Right lobe of liver (tissue), 6 donors: Measurements from ENCODE around the gene C10orf88. TPM values are rescaled to one million over a fixed set of nuclear protein-coding genes. Genes with fewer than 3 reads are reported as not detected.

Experiments
- ATAC-seq, 4 donors: fragments of 200-7000 bp; cut with Tn5 transposase; one replicate each; pipeline ENCODE4 v1.9.1; 2020; ENCODE audit warnings: mild to moderate bottlenecking in 4 of 4, moderate library complexity in 4 of 4
- DNase-seq, 3 donors: peaks; one replicate each; pipeline ENCODE4 v3.0.0-alpha.2; 2020
- H3K27ac ChIP-seq, 3 donors: fragments of 200-600 bp; one replicate each; pipeline ENCODE4 v1.8.0; 2022
- H3K27me3 ChIP-seq, 2 donors: fragments of 200-600 bp; one replicate each; pipeline ENCODE4 v1.8.0; 2022
- H3K36me3 ChIP-seq, 4 donors: fragments of 200-600 bp; sonication (generic) in 1 of 4; one replicate each; pipeline versions ENCODE4 v1.5.1 to v1.8.0; 2017 to 2022; ENCODE audit warnings: control low read depth in 1 of 4
- H3K4me1 ChIP-seq, 4 donors: fragments of 200-600 bp; sonication (generic) in 1 of 4; one replicate each; pipeline versions ENCODE4 v1.5.1 to v1.8.0; 2017 to 2022; ENCODE audit warnings: control low read depth in 1 of 4
- H3K4me3 ChIP-seq, 3 donors: fragments of 200-600 bp; one replicate each; pipeline ENCODE4 v1.8.0; 2022
- H3K9me3 ChIP-seq, 4 donors: fragments of 200-600 bp; sonication (generic) in 1 of 4; one replicate each; pipeline versions ENCODE4 v1.5.1 to v1.8.0; 2017 to 2022; ENCODE audit warnings: control low read depth in 1 of 4
- CTCF ChIP-seq, 4 donors: fragments of 200-600 bp in 3 of 4; fragments of 450-650 bp in 1 of 4; IDR thresholded peaks; one replicate each; pipeline versions ENCODE4 v1.5.1 to v1.8.0; 2016 to 2022; ENCODE audit warnings: antibody characterized with exemption in 4 of 4, mild to moderate bottlenecking in 2 of 4
- POLR2A ChIP-seq: fragments of 450-650 bp; IDR thresholded peaks from one replicate; pipeline ENCODE4 v1.6.1; 2017; ENCODE audit warnings: antibody characterized with exemption, mild to moderate bottlenecking
- WGBS: methylation state at CpG from one replicate; pipeline ENCODE4 v1.1.6; 2018; ENCODE audit warnings: low coverage, low lambda C conversion rate; ENCODE audit not compliant: insufficient coverage; ENCODE audit errors: missing lambda C conversion rate; 5-methylcytosine and 5-hydroxymethylcytosine counted together
- intact Hi-C, 2 donors: fragments of 100-400 bp; cut with DNase I; formaldehyde crosslinking; loops; one replicate each; pipeline versions ENCODE4 v1.11.2 to v1.14.1; 2022
- total RNA-seq, 6 experiments: library from RNA; depleted of rRNA in 2 of 6; stranded (reverse); fragments of >200 nt in 2 of 6; fragmentation: NEBNext Ultra II Directional in 3 of 6; extraction: Animal tissue kit (Norgen Biotek cat#: 25700) in 3 of 6; gene quantifications; one replicate each; pipeline versions ENCODE4 v1.1.0 to v1.2.4, GENCODE V29; 2016 to 2023
- donor health status: DM: no; HTN: yes; CAD: no.
- donor health status: DM: no; HTN: no; CAD: no.
- donor health status: DM: no; HTN: no; CAD: no.
- donor health status: DM: no; HTN: yes; CAD: no.
- donor health status: DM: no; HTN: yes; CAD: no.

C10orf88 gene
- total RNA-seq, 6 experiments from 2014 or later = 2.0 to 4.5 (median 3.3) TPM

DNA sequence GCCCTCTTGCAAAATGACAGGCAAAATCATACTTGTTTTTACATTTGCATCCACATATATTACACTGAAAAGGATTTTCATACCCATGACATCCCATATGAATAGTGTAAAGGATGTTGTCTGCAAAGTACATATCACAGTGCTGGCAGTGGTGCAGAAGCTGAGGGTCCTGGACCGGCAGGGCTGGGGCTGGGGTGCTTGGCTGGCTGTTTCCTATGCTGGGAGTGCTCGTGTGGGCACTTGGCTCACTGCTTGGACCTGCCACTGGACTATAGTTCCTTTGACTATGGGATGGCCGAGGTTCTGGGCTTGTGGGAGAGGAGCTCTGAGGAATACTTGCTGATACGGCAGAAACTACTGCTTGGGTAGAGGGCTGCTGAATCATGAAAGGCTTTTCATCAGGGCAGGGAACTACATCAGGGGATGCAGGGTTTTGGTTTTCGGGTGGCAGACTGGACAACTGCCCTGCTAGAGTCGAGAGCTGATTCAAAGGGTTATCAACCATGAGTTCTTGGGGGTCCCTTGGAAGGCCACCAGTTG, 39.8 kb upstream of the C10orf88 start:
- DNase-seq = no peak
- peak in 1 of 4 donors; percentile 10 for ATAC-seq
- intact Hi-C loops = no loop called here
- Histone ChIP-seq H3K27me3 (no peaks in the 10 kb centered on the region), H3K9me3 (no peaks in the 10 kb centered on the region), H3K36me3 (peaks cover 0 to 35% (median 6%) of the 10 kb centered on the region in 4 donors), H3K27ac (no peak overlapping the region), H3K4me1 (peaks cover 0 to 11% (median 5%) of the 10 kb centered on the region in 4 donors), H3K4me3 (no peak overlapping the region)
- TF ChIP-seq CTCF (IDR thresholded peaks at IDR 0.05) = no peak
- TF ChIP-seq POLR2A = no peak
- 98% methylated on average over 6 of the region's 6 CpGs for WGBS

DNA sequence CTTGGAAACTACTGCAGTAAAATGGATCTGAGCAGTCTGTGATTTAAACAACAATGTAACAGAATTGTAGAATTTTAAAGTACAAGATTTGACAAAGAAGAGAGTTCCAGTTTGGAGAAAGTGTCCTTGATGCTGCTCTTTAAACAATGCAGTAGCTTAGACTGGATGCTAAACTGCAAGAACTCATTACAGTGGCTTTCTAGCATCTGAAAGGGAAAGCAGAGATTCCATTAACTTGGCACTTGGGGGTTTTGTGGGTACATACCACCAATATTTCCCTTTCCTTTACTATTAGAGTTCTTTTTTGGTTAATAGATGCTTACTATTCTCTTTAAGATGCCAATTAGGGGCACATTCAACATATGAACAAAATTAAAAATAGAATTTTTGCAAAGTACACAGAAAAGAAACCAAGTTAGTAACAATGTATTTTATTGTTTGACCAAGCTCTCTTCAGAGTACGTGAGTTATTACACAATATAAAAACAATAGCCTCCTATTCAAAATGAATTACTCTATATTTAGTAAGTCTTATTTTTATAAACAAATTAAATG, 38.1 kb upstream of the C10orf88 start:
- Histone ChIP-seq H3K4me3 (no peak overlapping the region), H3K36me3 (peaks cover 0 to 35% (median 6%) of the 10 kb centered on the region in 4 donors), H3K27me3 (no peaks in the 10 kb centered on the region), H3K27ac (no peak overlapping the region), H3K4me1 (peaks cover 0 to 3% (median 0%) of the 10 kb centered on the region in 4 donors), H3K9me3 (no peaks in the 10 kb centered on the region)
- TF ChIP-seq CTCF (IDR thresholded peaks at IDR 0.05) (no peak), POLR2A (no peak)
- intact Hi-C loops = no loop called here
- ATAC-seq (no peak), DNase-seq (no peak)
- WGBS = 40% methylated on average over 1 of the region's 1 CpG

GRCh38 chr10:122990278-122990677, 36.3 kb upstream of the C10orf88 start:
- no peak for ATAC-seq
- intact Hi-C loops = no loop called here
- H3K27ac ChIP-seq = no peak overlapping the region
- peaks cover 0 to 28% (median 6%) of the 10 kb centered on the region in 4 donors for H3K36me3 ChIP-seq
- DNase-seq = no peak
- peaks cover 0 to 14% (median 0%) of the 10 kb centered on the region in 4 donors for H3K4me1 ChIP-seq
- TF ChIP-seq CTCF (IDR thresholded peaks at IDR 0.05) = no peak
- TF ChIP-seq POLR2A = no peak
- no peaks in the 10 kb centered on the region for H3K9me3 ChIP-seq
- no peak overlapping the region for H3K4me3 ChIP-seq
- H3K27me3 ChIP-seq = no peaks in the 10 kb centered on the region
- WGBS = 78% methylated on average over 5 of the region's 5 CpGs

GRCh38 chr10:122988501-122988900, 34.5 kb upstream of the C10orf88 start:
- H3K9me3 ChIP-seq = no peaks in the 10 kb centered on the region
- 84% methylated on average over 2 of the region's 2 CpGs for WGBS
- H3K4me1 ChIP-seq = peaks cover 0 to 31% (median 8%) of the 10 kb centered on the region in 4 donors
- DNase-seq = no peak
- no peak overlapping the region for H3K27ac ChIP-seq
- intact Hi-C loops = no loop called here
- ATAC-seq = no peak
- TF ChIP-seq CTCF (IDR thresholded peaks at IDR 0.05) (no peak), POLR2A (no peak)
- no peak overlapping the region for H3K4me3 ChIP-seq
- H3K36me3 ChIP-seq = peaks cover 0 to 10% (median 0%) of the 10 kb centered on the region in 4 donors
- no peaks in the 10 kb centered on the region for H3K27me3 ChIP-seq
